Measurements from ENCODE around the gene SEMA5A.

SEMA5A gene

GRCh38 chr5:9222054-9222976 lies 323.6 kb downstream of the SEMA5A start:
- Mint-ChIP-seq H3K4me3 (no peak overlapping the region), H3K27me3 (ENCODE audit: low read depth) (no peaks in the 10 kb centered on the region), H3K27ac (no peak overlapping the region), H3K36me3 (ENCODE audit: low read depth) (no peaks in the 10 kb centered on the region), H3K4me1 (ENCODE audit: low read depth) (no peaks in the 10 kb centered on the region), H3K9me3 (peaks cover 11% of the 10 kb centered on the region)

GRCh38 chr5:9218358-9218757 lies 327.5 kb downstream of the SEMA5A start:
- Mint-ChIP-seq H3K27ac (no peak overlapping the region), H3K36me3 (ENCODE audit: low read depth) (no peaks in the 10 kb centered on the region), H3K9me3 (peaks cover 4% of the 10 kb centered on the region), H3K4me3 (no peak overlapping the region), H3K4me1 (ENCODE audit: low read depth) (no peaks in the 10 kb centered on the region), H3K27me3 (ENCODE audit: low read depth) (no peaks in the 10 kb centered on the region)

GRCh38 chr5:9212605-9213004 lies 333.3 kb downstream of the SEMA5A start:
- no peaks in the 10 kb centered on the region for H3K4me1 Mint-ChIP-seq (ENCODE audit: low read depth)
- no peaks in the 10 kb centered on the region for H3K9me3 Mint-ChIP-seq
- no peaks in the 10 kb centered on the region for H3K27me3 Mint-ChIP-seq (ENCODE audit: low read depth)
- H3K4me3 Mint-ChIP-seq, result no peak overlapping the region
- no peak overlapping the region for H3K27ac Mint-ChIP-seq
- no peaks in the 10 kb centered on the region for H3K36me3 Mint-ChIP-seq (ENCODE audit: low read depth)

GRCh38 chr5:9209846-9210492 lies 335.9 kb downstream of the SEMA5A start:
- H3K4me3 Mint-ChIP-seq, result no peak overlapping the region
- H3K36me3 Mint-ChIP-seq (ENCODE audit: low read depth), result no peaks in the 10 kb centered on the region
- no peaks in the 10 kb centered on the region for H3K27me3 Mint-ChIP-seq (ENCODE audit: low read depth)
- no peaks in the 10 kb centered on the region for H3K4me1 Mint-ChIP-seq (ENCODE audit: low read depth)
- no peaks in the 10 kb centered on the region for H3K9me3 Mint-ChIP-seq
- no peak overlapping the region for H3K27ac Mint-ChIP-seq

- Mint-ChIP-seq H3K4me1 (ENCODE audit: low read depth) (no peaks in the 10 kb centered on the region), H3K36me3 (ENCODE audit: low read depth) (no peaks in the 10 kb centered on the region), H3K27me3 (ENCODE audit: low read depth) (no peaks in the 10 kb centered on the region), H3K9me3 (no peaks in the 10 kb centered on the region), H3K27ac (no peak overlapping the region), H3K4me3 (no peak overlapping the region)
These were observed 338.0 kb downstream of the SEMA5A start for GRCh38 chr5:9207817-9208418.

- Mint-ChIP-seq H3K4me1 (ENCODE audit: low read depth) (no peaks in the 10 kb centered on the region), H3K27ac (no peak overlapping the region), H3K27me3 (ENCODE audit: low read depth) (no peaks in the 10 kb centered on the region), H3K4me3 (no peak overlapping the region), H3K9me3 (no peaks in the 10 kb centered on the region), H3K36me3 (ENCODE audit: low read depth) (no peaks in the 10 kb centered on the region)
These were observed 343.2 kb downstream of the SEMA5A start for GRCh38 chr5:9202636-9203035.

- no peak overlapping the region for H3K27ac Mint-ChIP-seq
- no peaks in the 10 kb centered on the region for H3K9me3 Mint-ChIP-seq
- H3K27me3 Mint-ChIP-seq (ENCODE audit: low read depth), result no peaks in the 10 kb centered on the region
- H3K36me3 Mint-ChIP-seq (ENCODE audit: low read depth), result no peaks in the 10 kb centered on the region
- no peaks in the 10 kb centered on the region for H3K4me1 Mint-ChIP-seq (ENCODE audit: low read depth)
- no peak overlapping the region for H3K4me3 Mint-ChIP-seq
These were observed 344.1 kb downstream of the SEMA5A start for GRCh38 chr5:9201761-9202160.

GRCh38 chr5:9201011-9201410 lies 344.9 kb downstream of the SEMA5A start:
- Mint-ChIP-seq H3K4me3 (no peak overlapping the region), H3K27ac (no peak overlapping the region), H3K36me3 (ENCODE audit: low read depth) (no peaks in the 10 kb centered on the region), H3K4me1 (ENCODE audit: low read depth) (no peaks in the 10 kb centered on the region), H3K9me3 (no peaks in the 10 kb centered on the region), H3K27me3 (ENCODE audit: low read depth) (no peaks in the 10 kb centered on the region)

GRCh38 chr5:9198394-9198793 lies 347.5 kb downstream of the SEMA5A start:
- H3K36me3 Mint-ChIP-seq (ENCODE audit: low read depth), result no peaks in the 10 kb centered on the region
- H3K9me3 Mint-ChIP-seq, result no peaks in the 10 kb centered on the region
- H3K27ac Mint-ChIP-seq, result no peak overlapping the region
- H3K27me3 Mint-ChIP-seq (ENCODE audit: low read depth), result no peaks in the 10 kb centered on the region
- no peak overlapping the region for H3K4me3 Mint-ChIP-seq
- H3K4me1 Mint-ChIP-seq (ENCODE audit: low read depth), result no peaks in the 10 kb centered on the region

GRCh38 chr5:9197881-9198260 lies 348.0 kb downstream of the SEMA5A start:
- no peak overlapping the region for H3K27ac Mint-ChIP-seq
- no peaks in the 10 kb centered on the region for H3K4me1 Mint-ChIP-seq (ENCODE audit: low read depth)
- no peaks in the 10 kb centered on the region for H3K36me3 Mint-ChIP-seq (ENCODE audit: low read depth)
- no peaks in the 10 kb centered on the region for H3K9me3 Mint-ChIP-seq
- no peaks in the 10 kb centered on the region for H3K27me3 Mint-ChIP-seq (ENCODE audit: low read depth)
- no peak overlapping the region for H3K4me3 Mint-ChIP-seq

GRCh38 chr5:9196403-9197227 lies 349.3 kb downstream of the SEMA5A start:
- Mint-ChIP-seq H3K4me1 (ENCODE audit: low read depth) (no peaks in the 10 kb centered on the region), H3K27ac (no peak overlapping the region), H3K4me3 (no peak overlapping the region), H3K27me3 (ENCODE audit: low read depth) (no peaks in the 10 kb centered on the region), H3K9me3 (peaks cover 4% of the 10 kb centered on the region), H3K36me3 (ENCODE audit: low read depth) (no peaks in the 10 kb centered on the region)

- Mint-ChIP-seq H3K4me3 (no peak overlapping the region), H3K9me3 (peaks cover 4% of the 10 kb centered on the region), H3K36me3 (ENCODE audit: low read depth) (no peaks in the 10 kb centered on the region), H3K27me3 (ENCODE audit: low read depth) (no peaks in the 10 kb centered on the region), H3K4me1 (ENCODE audit: low read depth) (no peaks in the 10 kb centered on the region), H3K27ac (no peak overlapping the region)
These were observed 351.4 kb downstream of the SEMA5A start for GRCh38 chr5:9194509-9194908.

- Mint-ChIP-seq H3K36me3 (ENCODE audit: low read depth) (no peaks in the 10 kb centered on the region), H3K27me3 (ENCODE audit: low read depth) (no peaks in the 10 kb centered on the region), H3K4me3 (no peak overlapping the region), H3K27ac (no peak overlapping the region), H3K9me3 (peaks cover 12% of the 10 kb centered on the region), H3K4me1 (ENCODE audit: low read depth) (no peaks in the 10 kb centered on the region)
These were observed 353.6 kb downstream of the SEMA5A start for GRCh38 chr5:9192266-9192665.

- H3K27ac Mint-ChIP-seq, result no peak overlapping the region
- no peaks in the 10 kb centered on the region for H3K4me1 Mint-ChIP-seq (ENCODE audit: low read depth)
- no peaks in the 10 kb centered on the region for H3K27me3 Mint-ChIP-seq (ENCODE audit: low read depth)
- H3K4me3 Mint-ChIP-seq, result no peak overlapping the region
- no peaks in the 10 kb centered on the region for H3K36me3 Mint-ChIP-seq (ENCODE audit: low read depth)
- peaks cover 12% of the 10 kb centered on the region for H3K9me3 Mint-ChIP-seq
These were observed 356.2 kb downstream of the SEMA5A start for GRCh38 chr5:9189681-9190080.
